Effector CD4-positive, alpha-beta T cell (primary cell): ENCODE measurements around the gene TJP3.

Experiments
- DNase-seq: peaks from one replicate; pipeline ENCODE4 v3.0.0-alpha.2; 2020

TJP3 gene

DNA sequence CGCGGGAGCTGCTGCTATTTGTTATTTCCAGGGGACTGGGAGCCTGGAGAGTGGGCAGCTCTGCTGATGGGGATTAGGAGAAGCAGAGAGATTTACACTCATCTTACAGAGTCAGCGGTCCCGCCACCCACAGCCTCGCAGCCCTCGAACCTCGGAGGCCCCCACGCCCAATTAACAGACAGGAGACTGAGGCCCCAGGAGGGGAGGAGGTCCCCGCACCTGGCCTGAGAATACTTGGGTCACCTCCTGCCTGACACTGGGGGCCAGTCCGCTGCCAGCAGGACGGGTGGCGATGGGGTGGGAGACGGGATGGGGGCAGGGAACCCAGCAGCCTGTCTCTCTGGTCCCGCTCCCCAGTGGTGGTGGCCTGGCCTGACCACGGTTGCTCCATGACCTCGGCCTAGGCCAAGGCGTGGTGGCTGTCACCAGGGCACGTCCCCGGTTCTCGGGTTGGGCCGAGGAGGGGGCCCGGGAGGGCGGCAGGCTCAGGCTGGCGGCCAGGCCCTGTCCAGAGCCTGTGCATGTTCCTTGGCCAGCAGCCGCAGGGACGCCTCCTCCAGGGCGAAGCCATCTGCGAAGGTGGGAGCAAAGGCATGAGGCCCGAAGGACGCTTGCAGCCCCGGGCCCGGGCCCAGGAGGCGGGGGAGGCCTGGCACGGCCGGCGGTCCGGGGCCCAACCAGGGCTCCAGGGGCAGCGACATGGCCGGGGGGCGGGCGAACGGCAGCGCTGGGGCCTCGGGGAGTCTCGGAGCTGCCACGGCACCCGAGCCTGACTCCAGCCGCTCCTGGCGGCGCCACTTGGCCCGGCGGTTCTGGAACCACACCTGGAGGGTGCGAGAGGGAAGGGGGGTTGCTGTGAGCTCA is 62.2 kb downstream of the TJP3 start:
- DNase-seq = no peak

DNA sequence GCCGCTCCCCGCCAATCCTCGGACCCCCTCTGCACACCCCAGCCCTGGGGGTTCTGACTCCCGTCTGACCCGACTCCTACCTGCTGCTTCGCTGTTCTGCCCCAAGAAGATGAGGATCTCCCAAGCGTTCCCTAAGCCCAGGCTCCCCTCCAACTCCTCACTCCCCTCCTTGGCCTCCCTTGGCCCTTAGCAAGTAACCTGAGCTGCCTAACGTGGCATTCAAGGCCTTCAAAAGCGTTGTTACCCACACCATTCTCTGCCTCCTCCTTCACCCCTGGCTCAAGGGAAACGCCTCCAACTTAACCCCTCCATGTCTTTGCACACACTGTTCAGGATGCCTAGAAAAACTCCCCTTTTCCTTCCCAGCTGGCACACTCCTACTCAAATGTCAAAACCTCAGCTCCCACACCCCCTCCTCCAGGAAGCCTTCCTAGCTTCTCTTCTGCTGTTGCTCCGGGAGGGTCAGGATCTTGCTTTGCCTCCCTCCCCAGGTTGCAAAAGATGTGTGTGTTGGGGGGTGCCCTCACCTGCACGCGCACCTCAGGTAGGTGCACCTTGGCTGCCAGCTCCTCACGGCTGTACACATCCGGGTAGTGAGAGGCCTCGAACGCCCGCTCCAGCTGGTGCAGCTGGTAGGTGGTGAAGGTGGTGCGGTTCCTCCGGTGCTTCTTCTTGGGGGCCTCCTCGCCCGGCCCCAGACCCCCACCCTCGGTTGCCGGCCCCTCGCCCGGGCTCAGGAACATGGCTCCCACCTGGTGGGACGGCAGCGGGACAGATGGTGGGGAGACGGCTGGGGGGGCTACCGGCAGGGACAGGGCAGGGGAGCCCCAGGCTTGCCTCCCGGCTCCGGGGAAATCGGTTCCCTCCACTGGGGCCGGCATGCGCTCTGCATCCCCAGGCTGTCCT is 63.1 kb downstream of the TJP3 start:
- no peak for DNase-seq

DNA sequence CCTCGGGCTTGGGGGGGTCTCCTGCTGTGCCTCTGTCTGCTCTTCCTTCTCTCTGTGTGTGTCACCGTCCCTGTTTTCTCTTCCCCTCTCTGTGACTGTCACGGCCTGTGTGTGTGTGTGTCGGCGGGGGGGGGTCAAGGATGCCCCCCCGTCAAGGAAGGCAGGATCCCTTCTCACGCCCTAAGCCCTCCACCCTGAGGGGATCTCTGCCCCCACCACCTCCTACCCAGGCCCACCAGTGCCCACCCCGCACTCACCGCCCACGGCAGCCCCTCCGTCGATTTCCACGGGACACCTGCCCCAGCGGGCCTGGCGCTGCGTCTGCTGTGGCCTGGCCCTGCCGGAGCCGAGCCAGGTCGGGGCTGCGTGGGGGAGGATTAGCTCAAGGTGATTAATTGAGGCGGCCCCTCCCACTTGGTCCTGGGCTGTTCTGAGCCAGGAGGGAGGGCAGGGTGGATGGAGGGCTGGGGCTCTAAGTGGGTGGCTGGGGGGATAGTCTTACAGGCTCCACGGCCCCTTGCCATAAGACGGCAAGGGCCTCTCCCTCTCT is 63.8 kb downstream of the TJP3 start, which contains the start of gene RAX2:
RAX2 (minus strand) TSS at position 323 of the 550 bp plus-strand sequence. CDS start 486 bp downstream, outside the sequence.
- no peak for DNase-seq

DNA sequence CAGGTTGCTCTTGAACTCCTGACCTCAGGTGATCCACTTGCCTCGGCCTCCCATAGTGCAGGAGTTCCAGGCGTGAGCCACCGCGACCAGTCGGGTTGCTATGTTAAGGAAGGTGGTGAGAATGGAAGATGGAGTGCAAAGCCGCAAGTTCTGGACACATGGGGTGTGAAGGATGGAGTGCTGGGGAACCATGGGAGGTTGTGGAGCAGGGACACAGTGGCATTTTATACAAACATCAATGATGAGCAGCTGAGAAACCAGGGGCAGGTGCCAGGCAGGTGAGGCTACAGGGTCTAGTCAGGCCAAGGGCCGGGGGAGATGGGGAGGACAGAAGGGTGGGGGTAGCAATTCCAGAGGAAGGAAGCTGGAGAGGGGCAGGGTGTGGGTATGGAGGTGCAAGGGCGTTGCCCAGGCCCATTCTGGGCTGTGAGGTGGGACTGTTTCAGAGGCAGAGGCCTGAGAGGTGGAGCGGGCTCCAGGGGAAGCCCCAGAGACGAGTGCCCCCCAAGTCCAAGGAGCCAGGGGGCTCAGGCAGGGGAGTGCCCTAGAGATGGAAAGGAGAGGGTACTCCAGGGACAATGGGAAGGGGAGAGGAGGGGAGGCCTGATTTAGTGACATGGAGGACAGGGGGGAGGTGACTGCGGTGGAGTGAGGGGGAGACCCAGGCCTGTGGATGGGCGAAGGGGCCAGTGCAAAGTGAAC is 65.8 kb downstream of the TJP3 start:
- no peak for DNase-seq

DNA sequence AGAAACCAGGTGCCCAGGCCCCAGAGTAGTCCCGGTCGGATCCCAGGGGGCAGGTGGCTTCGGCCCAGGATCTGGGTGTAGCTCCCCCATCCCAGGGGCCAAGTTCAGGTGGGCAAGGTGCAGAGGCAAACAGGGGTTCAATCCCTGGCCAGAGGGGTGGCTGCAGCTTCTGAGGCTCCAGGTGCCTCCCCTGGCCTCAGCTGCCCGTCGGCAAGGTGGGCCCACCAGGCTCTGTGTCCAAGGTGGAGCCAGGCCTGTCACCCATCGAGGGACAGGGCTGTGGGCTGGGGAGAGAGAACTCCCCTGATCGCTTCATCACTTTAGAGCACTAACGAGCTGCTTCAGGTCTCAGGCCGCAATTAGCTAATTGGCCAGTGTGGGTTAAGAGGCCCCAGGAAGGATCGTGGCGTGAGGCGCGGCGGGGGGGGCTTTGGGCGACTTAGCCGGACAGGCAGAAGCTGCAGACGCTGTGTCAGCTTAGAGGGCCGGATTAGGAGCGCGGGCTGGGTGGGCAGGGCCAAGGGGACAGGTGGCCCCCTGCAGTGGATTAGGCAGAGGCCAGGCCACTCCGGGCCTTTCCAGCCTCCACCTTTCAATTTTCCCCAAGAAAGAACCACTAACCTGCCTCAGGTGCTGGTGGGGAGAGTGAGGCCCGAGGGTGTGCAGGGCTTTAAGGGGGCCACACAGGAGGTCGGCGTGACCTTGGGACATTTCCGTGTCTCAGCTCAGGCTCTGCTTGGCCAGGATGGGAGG is 66.6 kb downstream of the TJP3 start:
- DNase-seq = no peak

DNA sequence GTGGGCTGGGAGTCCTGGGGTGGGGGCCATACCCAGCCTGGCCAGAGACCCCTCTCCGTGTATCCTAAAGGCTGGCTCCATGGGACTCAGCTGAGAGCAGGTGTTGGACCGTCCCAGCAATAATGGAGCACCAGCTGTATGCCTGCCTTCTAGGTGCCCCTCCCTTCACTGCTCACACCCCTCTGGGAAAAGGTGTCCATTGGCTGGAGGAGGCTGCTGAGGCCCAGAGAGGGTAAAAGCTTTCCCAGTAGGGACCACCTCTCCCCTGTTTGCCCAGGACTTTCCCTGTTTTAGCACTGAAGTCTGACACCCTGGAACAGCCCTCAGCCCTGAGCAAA is 67.2 kb downstream of the TJP3 start:
- no peak for DNase-seq

DNA sequence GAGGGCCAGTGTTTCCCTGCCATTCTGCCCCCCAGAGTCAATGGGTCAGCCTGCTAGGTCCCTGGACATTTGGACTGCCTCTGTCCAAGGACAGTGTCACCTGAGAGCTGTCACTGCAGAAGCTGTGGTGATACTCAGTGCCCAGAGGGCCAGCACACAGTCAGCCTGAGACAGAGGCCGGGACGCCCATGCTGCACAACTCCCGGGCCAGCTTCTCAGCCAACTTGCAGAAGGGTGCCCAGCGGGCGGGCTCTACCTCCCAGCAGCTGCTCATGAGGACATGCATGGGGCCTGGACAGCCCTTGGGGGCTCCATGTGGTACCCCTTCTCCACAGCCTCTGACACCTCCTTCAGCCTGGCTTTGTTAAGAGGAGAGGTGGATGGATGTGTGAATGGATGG is 67.6 kb downstream of the TJP3 start:
- no peak for DNase-seq

DNA sequence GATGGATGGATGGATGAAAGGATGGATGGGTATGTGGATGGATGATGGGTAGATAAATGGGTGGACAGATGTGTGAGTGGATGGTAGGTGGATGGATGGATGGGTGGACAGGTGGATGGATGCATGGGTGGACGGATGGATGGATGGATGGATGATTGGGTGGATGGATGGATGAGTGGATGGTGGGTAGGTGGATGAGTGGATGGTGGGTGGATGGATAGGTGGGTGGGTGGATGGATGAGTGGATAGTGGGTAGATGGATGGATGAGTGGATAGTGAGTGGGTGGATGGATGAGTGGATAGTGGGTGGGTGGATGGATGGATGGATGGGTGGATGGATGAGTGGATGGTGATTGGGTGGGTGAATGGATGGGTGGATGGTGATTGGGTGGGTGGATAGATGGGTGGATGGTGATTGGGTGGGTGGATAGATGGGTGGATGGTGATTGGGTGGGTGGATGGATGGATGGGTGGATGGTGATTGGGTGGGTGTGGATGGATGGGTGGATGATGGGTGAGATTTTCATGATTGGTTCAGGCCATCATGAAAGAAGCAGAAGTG is 68.4 kb downstream of the TJP3 start:
- no peak for DNase-seq

DNA sequence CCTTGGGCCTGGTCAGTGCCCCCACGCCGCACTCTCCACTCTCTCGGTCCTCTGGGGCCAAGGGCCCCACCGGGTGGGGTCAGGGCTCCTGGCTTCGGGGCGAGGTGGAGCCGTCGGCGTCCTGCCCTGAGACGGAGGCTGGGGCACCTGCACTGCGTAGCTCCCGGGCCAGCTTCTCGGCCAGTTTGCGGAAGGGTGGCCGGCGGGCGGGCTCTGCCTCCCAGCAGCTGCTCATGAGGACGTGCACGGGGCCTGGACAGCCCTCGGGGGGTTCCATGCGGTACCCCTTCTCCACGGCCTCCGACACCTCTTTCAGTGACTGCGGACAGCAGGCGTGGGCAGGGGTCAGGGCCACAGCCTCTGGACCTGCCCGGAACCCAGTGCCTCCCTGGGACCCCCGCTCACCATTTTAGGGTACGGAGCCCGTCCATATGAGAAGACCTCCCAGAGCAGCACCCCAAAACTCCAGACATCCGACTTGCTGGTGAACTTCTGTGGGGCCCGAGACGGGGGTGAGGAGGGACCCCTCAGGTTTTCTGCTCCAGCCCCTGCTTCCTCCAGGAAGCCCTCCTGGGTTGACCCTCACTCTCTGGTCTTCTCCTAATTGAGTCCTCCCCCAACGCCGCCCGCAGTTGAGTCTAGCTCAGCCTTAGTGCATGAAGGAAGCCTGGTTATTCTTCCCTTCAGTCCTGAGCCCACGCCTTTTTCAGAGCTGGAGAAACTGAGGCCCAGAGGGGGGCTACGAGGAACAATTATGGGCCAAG is 70.1 kb downstream of the TJP3 start:
- no peak for DNase-seq

DNA sequence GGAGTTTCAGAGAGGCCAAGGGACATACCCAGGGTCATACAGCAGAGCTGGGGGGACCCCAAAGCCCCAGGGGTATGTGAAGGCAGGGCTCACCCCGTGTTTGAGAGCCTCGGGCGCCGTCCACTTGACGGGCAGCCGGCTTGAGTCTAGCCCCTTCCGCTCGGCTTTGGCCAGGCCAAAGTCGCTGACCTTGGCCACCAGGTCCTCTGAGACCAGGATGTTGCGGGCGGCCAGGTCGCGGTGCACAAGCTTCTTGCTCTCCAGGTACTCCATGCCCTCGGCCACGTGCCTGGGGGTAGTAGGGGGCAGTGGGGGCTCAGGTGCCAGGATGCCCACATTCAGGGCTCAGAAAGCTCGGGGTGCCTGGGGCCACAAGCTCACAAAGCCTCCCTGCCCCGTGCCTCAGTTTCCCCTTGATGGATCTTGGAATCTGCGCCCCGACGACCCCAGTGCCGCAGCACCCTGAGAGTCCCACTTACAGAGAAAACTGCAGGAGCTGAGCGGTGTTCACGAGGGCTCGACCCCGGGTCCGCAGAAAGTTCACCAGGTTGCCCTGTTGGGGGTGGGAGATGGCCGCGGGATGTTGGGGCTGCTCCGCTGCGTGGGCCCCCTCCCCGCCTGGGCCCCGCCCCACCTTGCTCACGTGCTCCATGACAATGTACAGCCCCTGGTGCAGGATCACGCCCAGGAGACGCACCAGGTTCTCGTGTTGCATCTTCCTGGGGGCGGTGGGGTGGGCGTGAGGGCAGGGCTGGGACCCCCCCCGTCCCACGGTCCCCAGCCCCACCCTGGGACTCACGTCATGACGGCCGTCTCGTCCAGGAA is 70.9 kb downstream of the TJP3 start:
- DNase-seq = no peak

DNA sequence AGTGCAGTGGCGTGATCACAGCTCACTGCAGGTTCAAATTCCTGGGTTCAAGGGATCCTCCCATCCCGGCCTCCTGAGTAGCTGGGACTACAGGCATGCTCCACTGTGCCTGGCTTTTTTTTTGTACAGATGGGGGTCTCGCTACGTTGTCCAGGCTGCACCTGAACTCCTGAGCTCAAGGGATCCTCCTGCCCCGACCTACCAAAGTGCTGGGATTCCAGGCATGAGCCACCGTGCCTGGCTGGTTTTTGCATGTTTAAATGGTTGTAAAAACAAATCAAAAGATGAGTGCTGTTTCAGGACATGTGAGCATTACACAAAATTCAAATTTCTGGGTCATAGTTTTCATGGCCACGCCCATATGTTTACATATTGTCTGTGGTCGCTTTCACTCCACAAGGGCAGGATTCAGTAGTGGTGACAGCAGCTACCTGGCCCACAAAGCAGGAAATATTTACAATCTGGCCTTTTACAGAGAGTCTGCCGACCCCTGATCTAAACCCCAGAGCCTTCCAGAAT is 72.7 kb downstream of the TJP3 start:
- DNase-seq = no peak

DNA sequence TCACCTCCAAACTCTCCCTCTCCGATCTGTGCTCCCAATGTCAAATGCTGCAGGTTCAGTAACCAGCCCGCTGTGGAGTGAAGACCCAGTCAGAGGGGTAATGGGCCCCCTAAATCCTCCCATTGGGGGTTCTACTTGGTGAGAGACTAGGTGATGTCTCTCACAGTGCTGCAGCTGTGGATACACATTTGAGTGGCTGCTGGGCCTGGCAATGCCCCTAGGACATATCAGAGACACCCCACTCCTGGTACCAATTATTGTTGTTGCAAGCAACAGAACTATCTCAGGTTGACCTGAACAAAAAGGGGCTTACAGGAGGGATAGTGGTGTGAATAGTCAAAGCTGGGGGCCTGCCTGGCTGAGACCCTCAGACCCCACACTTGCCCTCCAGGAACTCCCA is 73.4 kb downstream of the TJP3 start:
- no peak for DNase-seq

DNA sequence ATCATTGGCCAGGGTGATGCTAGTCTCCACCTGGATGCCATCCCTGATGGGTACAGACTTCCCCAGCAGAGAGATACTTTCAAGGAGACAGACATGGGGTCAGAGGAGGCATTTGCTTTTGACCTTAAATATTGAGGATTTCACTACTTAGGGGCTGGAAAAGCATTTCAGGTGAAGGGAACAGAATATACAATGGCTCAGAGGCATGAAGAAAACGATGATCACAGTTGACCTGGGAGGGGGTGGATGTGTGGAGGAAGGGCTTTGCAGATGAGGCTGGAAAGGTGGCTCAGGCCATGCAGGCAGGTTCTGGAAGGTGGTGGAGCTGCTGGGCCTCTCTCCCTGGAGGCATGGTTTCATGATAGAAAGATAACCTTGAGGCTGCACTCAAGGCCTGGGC is 74.1 kb downstream of the TJP3 start:
- DNase-seq = no peak

DNA sequence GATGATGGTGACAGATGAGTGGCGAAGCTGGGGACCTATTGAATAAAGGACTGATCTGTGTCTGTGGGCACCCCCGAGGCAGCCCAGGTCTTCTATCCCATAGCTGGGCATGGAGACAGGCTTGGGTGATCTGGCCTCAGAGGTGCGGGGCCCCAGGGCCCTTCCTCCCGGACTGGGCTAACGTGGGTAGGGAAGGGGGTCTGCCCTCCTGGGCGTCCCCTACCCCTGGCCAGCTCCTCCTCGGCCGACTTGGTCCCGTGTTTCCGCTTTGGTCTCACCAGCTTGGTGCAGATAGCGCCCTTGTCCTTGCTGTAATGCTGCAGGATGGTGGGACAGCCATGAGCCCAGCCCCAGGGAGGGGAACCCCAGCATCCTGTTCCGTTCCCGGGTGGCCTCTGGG is 74.7 kb downstream of the TJP3 start:
- DNase-seq = no peak

DNA sequence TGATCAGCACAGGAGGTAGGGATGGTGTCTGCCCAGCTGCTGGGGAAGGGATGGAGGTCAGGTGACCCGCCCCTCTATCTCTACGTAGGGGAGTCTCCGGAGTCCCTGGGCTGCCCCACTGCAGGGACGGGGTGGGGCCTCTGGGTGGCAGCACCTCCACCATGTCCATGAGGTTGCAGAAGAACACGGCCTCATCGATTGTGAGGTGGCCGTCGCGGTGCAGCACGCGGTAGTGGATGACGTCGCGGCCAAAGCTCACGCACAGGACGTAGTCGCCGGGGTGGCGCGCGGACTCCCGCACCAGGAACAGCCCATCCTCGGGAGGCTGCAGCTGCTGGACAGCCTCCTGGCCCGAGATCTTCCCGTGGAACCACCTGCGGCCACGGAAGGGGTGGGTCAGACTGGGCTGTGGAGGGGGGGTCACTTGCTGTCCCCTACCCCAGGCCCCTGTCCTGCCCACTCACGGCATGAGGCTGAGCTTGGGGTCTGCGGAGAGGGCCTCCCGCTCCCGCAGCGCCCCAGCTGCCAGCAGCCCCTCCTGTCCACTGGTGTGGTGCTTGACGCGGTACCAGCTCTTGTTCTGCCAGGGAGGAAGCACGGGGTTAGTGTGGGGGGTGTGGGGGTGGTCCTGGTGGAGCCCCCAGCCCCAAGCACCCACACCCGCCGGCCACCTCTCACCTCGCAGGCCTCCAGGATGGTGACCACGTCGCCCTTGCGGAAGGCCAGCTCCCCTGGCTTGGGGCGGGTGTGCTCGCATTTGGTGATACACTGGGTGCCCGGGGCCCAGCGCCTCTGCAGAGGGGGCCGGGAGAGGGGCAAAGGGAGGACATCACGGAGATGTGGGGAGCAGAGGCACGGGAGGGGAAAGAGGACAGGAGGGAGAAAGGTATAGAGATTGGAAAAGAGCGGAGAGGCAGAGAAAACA is 75.7 kb downstream of the TJP3 start:
- DNase-seq = no peak

DNA sequence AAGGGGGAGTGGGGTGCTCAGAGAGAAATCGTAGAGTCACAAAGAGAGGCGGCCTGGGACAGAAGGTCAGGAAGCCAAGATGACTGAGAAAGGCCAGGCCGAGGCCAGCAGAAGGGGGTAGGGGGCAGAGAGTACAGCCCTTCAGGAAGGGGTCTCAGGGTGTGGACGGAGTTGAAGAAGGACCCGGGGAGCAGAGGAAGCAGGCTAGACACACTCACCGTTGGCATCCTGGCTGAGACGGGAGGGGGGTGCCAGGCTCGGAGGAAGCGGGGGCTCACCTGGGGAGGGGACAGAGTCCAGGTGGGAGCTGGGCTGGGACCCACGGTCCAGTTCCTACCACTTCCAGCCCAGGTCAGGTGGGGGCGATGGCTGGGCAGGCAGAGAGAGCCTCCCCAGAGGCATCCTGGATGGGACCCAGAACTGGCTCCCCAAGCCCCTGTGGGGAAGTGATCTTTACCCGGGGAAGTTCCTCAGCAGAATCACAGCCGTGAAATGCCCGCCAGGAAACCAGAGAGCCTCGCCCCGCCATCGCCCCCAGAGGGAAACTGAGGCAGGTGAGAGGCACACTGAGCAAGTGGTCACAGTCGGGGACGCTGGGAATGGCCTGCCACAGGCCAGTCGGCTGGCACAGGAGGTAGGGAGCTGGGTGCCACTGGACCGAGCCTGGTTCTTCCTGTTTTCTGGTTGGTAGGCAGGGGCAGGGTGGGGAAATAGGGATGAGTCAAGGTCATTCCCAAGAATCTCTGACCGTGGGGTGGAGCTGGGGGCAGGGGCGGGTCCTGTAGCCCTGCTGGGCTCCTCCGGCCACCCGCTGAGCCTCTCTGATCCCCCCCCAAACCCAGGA is 76.6 kb downstream of the TJP3 start:
- DNase-seq = no peak

DNA sequence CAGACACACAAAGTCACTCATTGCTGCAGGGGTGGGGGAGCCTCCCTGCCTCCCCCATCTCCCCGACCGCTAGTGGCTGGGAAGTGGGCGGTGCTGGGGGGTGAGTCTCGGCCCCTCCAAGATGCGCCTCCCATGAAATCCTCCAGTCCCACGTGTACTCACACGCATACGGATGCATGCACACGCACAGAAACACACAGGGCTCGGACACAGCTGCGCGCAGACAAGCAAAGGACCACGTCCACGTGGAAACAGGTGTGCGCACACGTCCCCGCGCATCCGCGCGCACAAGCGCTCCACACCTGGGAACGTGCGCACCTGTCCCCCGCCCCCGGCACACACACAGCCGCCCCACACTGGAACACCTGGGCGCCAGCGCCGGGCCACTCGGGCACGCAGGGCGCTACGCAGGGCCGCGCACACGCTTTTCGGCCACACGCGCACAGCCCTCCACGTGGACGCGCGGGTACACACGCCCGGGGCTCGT is 77.3 kb downstream of the TJP3 start:
- DNase-seq = no peak
